ENCODE results near the gene NDUFB4. TPM values are rescaled to one million over a fixed set of nuclear protein-coding genes. Genes with fewer than 3 reads are reported as not detected.

Gene NDUFB4
- total and polyA plus RNA-seq, 9 of the 15 experiments (the other 6 are each of a cell fraction or from before 2014, with no cell fraction given) = 124 to 670 (median 227) TPM

- no peak for TF ChIP-seq CBX3 (IDR thresholded peaks at IDR 0.05; ENCODE audit: borderline replicate concordance in 1 of 2, low read length in 2 of 2)
- TF ChIP-seq ZNF347 (CRISPR knock-in tag; IDR thresholded peaks at IDR 0.05; ENCODE audit: low read depth) = no peak
- TF ChIP-seq BRD4 (IDR thresholded peaks at IDR 0.05) = peak; percentile 56; the same call in 1 of the 2 replicates
- peak; percentile 13 for TF ChIP-seq GTF2B (IDR thresholded peaks at IDR 0.05; ENCODE audit: extremely low read depth, insufficient read length)
- TF ChIP-seq ZBTB17 (CRISPR knock-in tag; IDR thresholded peaks at IDR 0.05) = no peak
- TF ChIP-seq SMARCA5 (IDR thresholded peaks at IDR 0.05) = 0 out of 2 replicates have a peak, but pooled peaks have one; percentile 43
- no peak for TF ChIP-seq SNRNP70 (optimal IDR thresholded peaks at IDR 0.05; ENCODE audit: low read depth, low read length)
- 0 out of 2 replicates have a peak, but pooled peaks have one; percentile 19 for TF ChIP-seq SMARCE1 (IDR thresholded peaks at IDR 0.05)
- no peak for TF ChIP-seq GMEB1 (CRISPR knock-in tag; IDR thresholded peaks at IDR 0.05)
- no peak for TF ChIP-seq HSF4 (CRISPR knock-in tag; IDR thresholded peaks at IDR 0.05; ENCODE audit: borderline replicate concordance)
- peak; percentile 99 for TF ChIP-seq ZFX (CRISPR knock-in tag; IDR thresholded peaks at IDR 0.05)
- no peak for TF ChIP-seq STAT5A (IDR thresholded peaks at IDR 0.05; ENCODE audit: borderline replicate concordance, low read length)
- TF ChIP-seq FOXJ2 (tag; IDR thresholded peaks at IDR 0.05) = no peak
- TF ChIP-seq LCOR (CRISPR knock-in tag; IDR thresholded peaks at IDR 0.05) = no peak
- no peak for TF ChIP-seq XRCC5 (IDR thresholded peaks at IDR 0.05; ENCODE audit: low read depth, low read length)
- 0 out of 2 replicates have a peak, but pooled peaks have one; percentile 6 for TF ChIP-seq GTF2E2 (tag; IDR thresholded peaks at IDR 0.05)
- TF ChIP-seq RB1 (IDR thresholded peaks at IDR 0.05; ENCODE audit: low read depth) = no peak
- TF ChIP-seq STAT6 (CRISPR knock-in tag; IDR thresholded peaks at IDR 0.05) = no peak
- TF ChIP-seq ZBTB2 (IDR thresholded peaks at IDR 0.05) = peak; percentile 99
- peak; percentile 98 for TF ChIP-seq NRF1 (conservative IDR thresholded peaks at IDR 0.05 in 1 of 2, IDR thresholded peaks at IDR 0.05 in 1 of 2)
- no peak for TF ChIP-seq ARNT (IDR thresholded peaks at IDR 0.05)
- no peak for TF ChIP-seq CBX8 (IDR thresholded peaks at IDR 0.05; ENCODE audit: borderline replicate concordance, extremely low read depth, low read depth, low read length, poor library complexity, severe bottlenecking)
- TF ChIP-seq SMAD4 (CRISPR knock-in tag; conservative IDR thresholded peaks at IDR 0.05) = no peak; the same call in 1 of the 2 replicates
Measured at GRCh38 chr3:120596116-120596852, at the start of gene NDUFB4 (continued).

All from K562 (cell line).